HL-60/S4 treated with retinoic acid at 250 ng/mL for 4 days and 3 days (cell line): Measurements from ENCODE around the gene SBSN.

Experiments used
- in situ Hi-C: fragments of 300-500 bp; cut with MboI; formaldehyde crosslinking; loops from 2 replicates; pipeline ENCODE4 v1.7.0; 2022; ENCODE audit warnings: low sequenced_read_pairs

The SBSN gene

GRCh38 chr19:35528218-35529038, at the start of gene SBSN:
SBSN (minus strand) TSS chr19:35528311; CDS start chr19:35528281, 30 bp downstream.
- in situ Hi-C loops = no loop called here

DNA sequence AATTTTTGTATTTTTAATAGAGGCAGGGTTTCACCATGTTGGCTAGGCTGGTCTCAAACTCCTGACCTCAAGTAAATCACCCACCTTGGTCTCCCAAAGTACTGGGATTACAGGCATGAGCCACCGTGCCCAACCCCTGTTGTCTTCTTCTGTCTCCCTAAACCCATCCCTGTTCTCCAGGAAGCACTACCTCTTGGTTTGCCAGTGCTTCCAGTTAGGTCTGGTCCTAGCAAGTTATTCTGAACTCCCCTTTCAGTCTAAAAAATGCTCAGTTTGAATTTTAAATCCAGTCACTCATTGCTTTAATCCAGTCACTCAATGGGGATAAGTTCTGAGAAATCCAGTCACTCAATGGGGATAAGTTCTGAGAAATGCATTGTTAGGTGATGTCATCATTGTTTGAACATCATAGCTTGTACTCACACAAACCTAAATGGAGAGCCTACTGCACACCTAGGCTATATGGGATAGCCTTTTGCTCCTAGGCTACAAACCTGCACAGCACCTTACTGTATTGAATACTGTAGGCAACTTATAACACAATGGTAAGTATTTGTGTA, 43.4 kb upstream of the SBSN start:
- in situ Hi-C loops = no loop called here

GRCh38 chr19:35569281-35569781, 41.2 kb upstream of the SBSN start:
- in situ Hi-C loops = no loop called here

DNA sequence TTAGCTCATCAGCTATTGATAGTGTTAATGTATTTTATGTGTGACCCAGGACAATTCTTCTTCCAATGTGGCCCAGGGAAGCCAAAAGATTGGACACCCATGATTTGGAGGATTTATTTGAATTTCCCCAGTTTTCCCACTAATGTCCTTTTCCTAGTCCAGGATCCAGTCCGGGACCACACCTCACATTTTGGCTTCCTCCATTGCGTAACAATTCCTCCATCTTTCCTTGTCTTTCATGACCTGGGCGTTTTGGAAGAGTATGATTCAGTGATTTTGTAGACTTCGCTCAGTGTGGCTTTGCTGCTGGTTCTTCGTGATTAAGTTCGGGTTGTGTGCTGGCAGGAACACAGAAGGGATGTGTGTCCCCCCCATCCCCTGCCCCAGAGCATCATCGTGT, 38.6 kb upstream of the SBSN start:
- in situ Hi-C loops = no loop called here

GRCh38 chr19:35565016-35565856, 37.1 kb upstream of the SBSN start:
- in situ Hi-C loops = no loop called here

GRCh38 chr19:35563207-35563829, 35.2 kb upstream of the SBSN start, which contains the start of gene ATP4A:
ATP4A (minus strand) TSS chr19:35563658; CDS start chr19:35563629, 29 bp downstream.
- in situ Hi-C loops = no loop called here

GRCh38 chr19:35562776-35563175, 34.7 kb upstream of the SBSN start:
- in situ Hi-C loops = no loop called here

DNA sequence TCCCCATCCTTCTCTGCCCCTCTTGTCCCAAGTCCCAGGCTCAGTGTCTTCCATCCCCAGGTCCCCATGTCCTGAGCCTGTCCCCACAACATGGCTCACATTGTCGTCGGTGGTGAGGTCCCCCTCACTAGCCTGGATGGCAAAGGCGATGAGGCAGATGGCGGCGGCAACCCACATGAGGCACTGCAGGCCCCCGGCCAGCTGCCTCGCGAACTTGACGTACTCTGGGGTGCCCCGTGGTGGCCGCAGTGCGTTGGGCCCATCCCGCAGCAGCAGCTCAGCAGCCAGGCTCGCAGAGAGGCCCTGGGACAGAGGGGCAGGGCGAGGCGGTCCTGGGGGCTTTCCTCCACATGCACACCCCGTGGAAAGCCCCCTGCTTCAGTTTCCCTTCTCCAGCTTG, 34.2 kb upstream of the SBSN start:
- in situ Hi-C loops = no loop called here

DNA sequence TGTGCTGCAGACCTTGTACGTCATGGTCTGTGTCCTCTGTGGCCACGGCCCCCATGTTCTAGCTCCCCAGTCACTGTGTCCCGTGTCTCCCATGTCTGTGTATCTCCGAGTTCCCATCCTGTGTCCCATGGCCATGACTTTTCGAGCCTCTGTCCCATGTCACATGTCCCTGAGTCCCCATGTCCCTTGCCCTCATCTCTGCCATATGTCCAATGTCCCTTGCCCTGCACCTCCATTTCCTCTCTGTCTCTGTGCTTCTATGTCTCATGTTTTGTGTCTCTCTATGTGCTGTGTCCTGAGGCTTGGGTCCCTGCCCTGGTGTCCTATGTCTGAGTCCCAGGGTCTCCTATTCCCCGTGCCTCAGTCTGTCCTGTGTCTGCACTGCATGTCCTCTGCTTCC, 33.3 kb upstream of the SBSN start:
- in situ Hi-C loops = no loop called here

DNA sequence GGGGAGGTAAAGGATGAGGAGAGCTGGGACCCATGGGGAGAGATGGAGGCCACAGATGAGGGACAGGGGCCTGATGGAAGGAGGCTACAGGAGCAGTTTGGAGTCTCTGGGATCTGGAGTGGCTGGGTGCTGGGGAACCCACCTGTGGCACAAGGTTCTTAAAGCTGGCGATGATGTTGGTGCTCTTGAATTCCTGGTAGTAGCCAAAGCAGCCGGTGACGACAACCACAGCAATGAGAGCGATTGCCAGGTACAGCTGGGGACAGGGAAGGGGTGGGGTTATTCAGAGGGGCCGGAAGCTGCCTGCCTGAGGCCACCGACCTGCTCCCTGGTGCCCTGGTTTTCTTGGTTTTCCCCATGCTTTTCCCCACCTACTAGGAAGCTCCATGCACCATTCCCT, 32.6 kb upstream of the SBSN start:
- in situ Hi-C loops = no loop called here

GRCh38 chr19:35560271-35560670, 32.2 kb upstream of the SBSN start:
- in situ Hi-C loops = no loop called here

GRCh38 chr19:35559781-35560180, 31.7 kb upstream of the SBSN start:
- in situ Hi-C loops = no loop called here

DNA sequence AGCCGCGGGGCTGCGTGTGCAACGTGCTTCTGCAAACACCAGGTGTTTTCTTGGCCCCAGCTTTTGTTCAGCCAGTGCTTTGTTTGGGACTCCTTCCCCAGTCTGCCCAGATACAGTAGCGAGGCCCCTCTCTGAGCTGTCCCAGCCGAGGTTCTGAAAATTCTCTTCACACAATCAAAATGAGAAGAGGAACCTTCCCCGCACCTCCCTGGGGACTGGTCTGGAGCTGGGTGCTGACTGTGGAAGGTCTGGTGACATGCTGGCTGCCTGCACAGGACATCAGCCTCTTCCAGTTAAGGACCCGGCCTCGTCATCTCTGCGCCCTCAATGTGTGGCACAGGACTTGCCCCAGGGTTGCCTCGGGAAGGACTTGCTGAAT, 31.2 kb upstream of the SBSN start:
- in situ Hi-C loops = no loop called here

- in situ Hi-C loops = no loop called here
Measured at GRCh38 chr19:35558400-35559280, 30.5 kb upstream of the SBSN start.

- in situ Hi-C loops = no loop called here
Measured at GRCh38 chr19:35557539-35558399, 29.7 kb upstream of the SBSN start.

DNA sequence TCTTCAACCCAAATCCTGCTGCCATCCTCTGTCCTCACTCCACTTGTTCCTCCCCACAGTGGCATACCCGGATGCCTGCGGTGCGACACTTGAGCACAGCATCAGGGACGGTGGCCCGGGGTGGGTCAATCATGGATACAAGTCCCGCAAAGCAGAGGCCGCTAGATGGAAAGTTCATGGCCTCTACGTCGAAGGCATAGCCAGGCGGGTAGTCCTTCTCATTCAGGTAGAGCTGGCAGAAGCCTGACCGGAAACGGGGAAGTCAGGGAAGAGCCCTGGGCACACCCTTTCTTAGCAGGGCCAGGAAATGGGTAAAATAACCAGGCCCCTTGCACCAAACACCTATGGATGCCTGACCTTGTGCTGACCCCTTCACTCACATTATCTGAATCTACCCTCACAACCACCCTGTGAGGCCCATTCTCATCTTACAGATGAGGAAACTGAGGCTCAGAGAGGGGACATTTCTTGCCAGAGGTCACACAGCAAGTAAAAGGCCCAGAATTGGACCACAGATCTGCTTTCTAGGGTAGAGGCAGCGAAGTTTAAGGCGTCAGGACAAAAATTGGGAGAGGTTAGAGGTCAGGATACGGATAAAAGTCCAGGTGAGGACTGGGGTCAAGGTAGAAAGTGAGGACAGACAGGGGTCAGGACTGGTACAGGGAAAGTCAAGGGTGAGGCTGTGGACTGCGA, 28.9 kb upstream of the SBSN start:
- in situ Hi-C loops = no loop called here

GRCh38 chr19:35556025-35556590, 28.0 kb upstream of the SBSN start:
- in situ Hi-C loops = no loop called here

- in situ Hi-C loops = no loop called here
Measured at GRCh38 chr19:35555301-35556005, 27.3 kb upstream of the SBSN start.
